HG03108 (cell line): ENCODE data around the gene USP3.

Experiments
- ATAC-seq: cut with Tn5 transposase; IDR thresholded peaks from one replicate; pipeline ENCODE4 v1.9.1; 2021; ENCODE audit warnings: moderate library complexity; ENCODE audit not compliant: unreplicated experiment

Gene USP3

GRCh38 chr15:63640146-63640545, 135.8 kb downstream of the USP3 start:
- ATAC-seq: no peak
